GM18520 (cell line): ENCODE data around the gene TTC39A.

ENCODE experiments used
- ATAC-seq: cut with Tn5 transposase; IDR thresholded peaks from one replicate; pipeline ENCODE4 v1.9.1; 2021; ENCODE audit not compliant: unreplicated experiment

Gene TTC39A

GRCh38 chr1:51299185-51299885 is 31.0 kb downstream of the TTC39A start:
- ATAC-seq: no peak

- no peak for ATAC-seq
These were observed 32.0 kb downstream of the TTC39A start for GRCh38 chr1:51298322-51298705.

- ATAC-seq: no peak
These were observed 32.7 kb downstream of the TTC39A start for GRCh38 chr1:51297401-51298321.

- no peak for ATAC-seq
These were observed 33.7 kb downstream of the TTC39A start for GRCh38 chr1:51296383-51297357.

- ATAC-seq: no peak
These were observed 34.4 kb downstream of the TTC39A start for GRCh38 chr1:51295926-51296325.

GRCh38 chr1:51294566-51295184 is 35.7 kb downstream of the TTC39A start:
- no peak for ATAC-seq

- ATAC-seq: no peak
These were observed 36.4 kb downstream of the TTC39A start for GRCh38 chr1:51293898-51294515.

GRCh38 chr1:51290489-51290847 is 39.9 kb downstream of the TTC39A start:
- no peak for ATAC-seq

GRCh38 chr1:51289676-51290488 is 40.5 kb downstream of the TTC39A start:
- no peak for ATAC-seq

- no peak for ATAC-seq
These were observed 41.8 kb downstream of the TTC39A start for GRCh38 chr1:51288578-51288977.

- no peak for ATAC-seq
These were observed 42.4 kb downstream of the TTC39A start for GRCh38 chr1:51287966-51288365.

- peak; percentile 80 for ATAC-seq
These were observed 45.3 kb downstream of the TTC39A start for GRCh38 chr1:51285055-51285454.

GRCh38 chr1:51284487-51284954 is 45.8 kb downstream of the TTC39A start:
- no peak for ATAC-seq

GRCh38 chr1:51283979-51284378 is 46.4 kb downstream of the TTC39A start:
- no peak for ATAC-seq

GRCh38 chr1:51282605-51283004 is 47.8 kb downstream of the TTC39A start:
- no peak for ATAC-seq

- no peak for ATAC-seq
These were observed 48.6 kb downstream of the TTC39A start for GRCh38 chr1:51281807-51282206.

- no peak for ATAC-seq
These were observed 49.9 kb downstream of the TTC39A start for GRCh38 chr1:51280321-51280978.

- no peak for ATAC-seq
These were observed 54.1 kb downstream of the TTC39A start for GRCh38 chr1:51276286-51276685.

GRCh38 chr1:51274676-51275075 is 55.7 kb downstream of the TTC39A start:
- ATAC-seq: no peak
